NOMO-1 treated with dmso at 0.1 percent for 144 hours (cell line): ENCODE measurements around the gene TMEM183A.

Experiments used
- DNase-seq: peaks from one replicate; lab custom pipeline; 2025; ENCODE audit not compliant: unreplicated experiment; lab: John Stamatoyannopoulos, UW

The TMEM183A gene

GRCh38 chr1:203006948-203007871 is at the start of gene TMEM183A:
Gene TMEM183A (plus strand): TSS chr1:203007374. CDS start chr1:203007466, 92 bp downstream.
- peak; percentile 88 for DNase-seq

- DNase-seq = peak; percentile 87
Observed at GRCh38 chr1:202957733-202958543, 49.2 kb upstream of the TMEM183A start, which contains the start of gene ADIPOR1. Gene ADIPOR1 (minus strand): TSS chr1:202958312. CDS start chr1:202951070, 7,242 bp downstream.

GRCh38 chr1:202958544-202959275 is 48.5 kb upstream of the TMEM183A start:
- no peak for DNase-seq

GRCh38 chr1:202959276-202959620 is 47.9 kb upstream of the TMEM183A start:
- DNase-seq = no peak

GRCh38 chr1:202961220-202961880 is 45.8 kb upstream of the TMEM183A start:
- no peak for DNase-seq

- no peak for DNase-seq
Observed at GRCh38 chr1:202964791-202965410, 42.3 kb upstream of the TMEM183A start.

GRCh38 chr1:202965422-202965821 is 41.8 kb upstream of the TMEM183A start:
- no peak for DNase-seq

- no peak for DNase-seq
Observed at GRCh38 chr1:202966006-202966898, 40.9 kb upstream of the TMEM183A start.

- DNase-seq = peak; percentile 18
Observed at GRCh38 chr1:202967684-202968281, 39.4 kb upstream of the TMEM183A start.

GRCh38 chr1:202968351-202968750 is 38.8 kb upstream of the TMEM183A start:
- DNase-seq = no peak

- peak; percentile 94 for DNase-seq
Observed at GRCh38 chr1:202968895-202969295, 38.3 kb upstream of the TMEM183A start.

- DNase-seq = no peak
Observed at GRCh38 chr1:202972046-202972445, 35.1 kb upstream of the TMEM183A start.

GRCh38 chr1:202974856-202975255 is 32.3 kb upstream of the TMEM183A start:
- DNase-seq = no peak

GRCh38 chr1:202976633-202977032 is 30.5 kb upstream of the TMEM183A start:
- DNase-seq = peak; percentile 36

- no peak for DNase-seq
Observed at GRCh38 chr1:202979459-202979858, 27.7 kb upstream of the TMEM183A start.

GRCh38 chr1:202981939-202982338 is 25.2 kb upstream of the TMEM183A start:
- DNase-seq = no peak

- no peak for DNase-seq
Observed at GRCh38 chr1:202982715-202983430, 24.3 kb upstream of the TMEM183A start.

- DNase-seq = peak; percentile 7
Observed at GRCh38 chr1:202986120-202986519, 21.1 kb upstream of the TMEM183A start.
